Anterior cingulate cortex (tissue), 58 donors: ENCODE data around the gene TRIOBP.

ENCODE experiments used
- DNase-seq, 58 donors: peaks; one replicate each; lab custom pipeline; 2025; lab: John Stamatoyannopoulos, UW

The TRIOBP gene

DNA sequence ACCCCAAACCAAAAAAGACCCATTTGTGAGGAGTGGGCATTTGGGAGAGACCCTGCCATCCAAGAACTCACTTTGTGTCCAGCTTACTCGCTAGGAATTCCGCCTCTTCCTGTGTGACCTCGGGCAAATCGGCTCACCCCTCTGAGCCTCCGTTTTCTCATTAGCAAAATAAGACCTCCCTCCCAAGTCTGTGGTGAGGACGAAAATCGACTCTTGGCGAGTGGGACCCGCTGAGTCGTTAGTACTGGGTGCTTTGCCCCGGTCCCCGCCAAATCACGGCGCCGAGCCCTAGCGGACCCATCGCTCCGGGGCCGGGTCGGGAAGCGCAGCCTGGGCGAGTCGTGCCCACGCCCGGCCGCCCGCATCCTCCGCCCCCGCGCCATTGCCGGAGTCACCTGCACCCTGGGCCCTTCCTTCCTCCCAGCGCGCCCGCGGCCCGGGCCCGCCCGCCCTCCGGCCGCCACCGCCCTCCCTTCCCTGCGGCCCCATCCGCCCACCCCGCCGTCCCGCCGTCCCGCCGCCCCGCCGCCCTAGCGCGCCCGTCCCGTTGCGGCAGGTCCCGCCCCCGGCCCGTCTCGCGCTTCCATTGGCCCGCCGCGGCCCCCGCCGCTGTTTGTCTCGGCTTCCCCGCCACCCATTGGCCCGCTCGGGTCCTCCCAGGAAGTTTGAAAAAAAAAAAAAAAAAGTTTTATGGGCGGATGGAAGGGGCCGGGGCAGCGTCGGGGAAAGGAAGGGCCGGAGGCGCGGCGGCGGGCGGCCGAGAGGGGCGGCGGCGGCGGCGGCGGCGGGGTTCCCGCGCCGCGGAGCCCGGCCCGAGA is 48.9 kb downstream of the TRIOBP start:
- DNase-seq = peak in 55 of 58 donors; percentile 16 to 91 (median 75)

DNA sequence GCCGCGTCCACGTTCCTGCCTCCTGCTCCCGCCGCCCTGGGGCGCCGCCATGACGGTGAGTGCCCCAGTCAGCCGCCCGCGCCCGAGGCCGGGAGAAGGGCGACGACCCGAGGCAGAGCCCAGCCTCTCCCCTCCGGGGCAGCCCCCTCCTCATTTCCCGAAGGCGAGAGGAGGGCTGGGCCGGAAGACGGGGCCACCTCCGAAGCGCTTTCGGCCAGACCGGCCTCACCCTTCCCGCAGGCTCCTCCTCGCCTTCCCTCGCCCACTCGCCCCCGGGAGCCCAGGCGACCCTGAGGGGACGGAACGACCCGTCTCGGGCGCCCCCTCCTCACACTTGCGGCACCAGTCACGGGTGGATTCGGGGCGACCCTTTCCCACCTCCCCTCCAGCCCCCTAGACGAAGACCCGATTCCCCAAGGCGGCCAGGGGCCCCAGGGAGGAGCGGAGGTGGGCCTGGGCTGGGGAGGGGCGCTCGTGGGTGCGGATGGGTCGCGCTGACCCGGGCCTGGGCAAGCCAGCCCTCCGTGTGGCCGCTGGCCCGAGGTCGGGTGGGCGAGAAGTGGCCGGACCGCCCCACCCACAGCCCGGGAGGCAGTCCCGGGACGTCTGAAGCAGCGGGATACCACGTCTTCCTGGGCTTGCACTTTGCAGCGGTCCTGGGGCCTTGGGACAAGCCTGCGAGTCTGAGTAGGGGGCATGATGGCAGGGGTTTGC is 49.7 kb downstream of the TRIOBP start:
- peak in 1 of 58 donors; percentile 28 for DNase-seq

DNA sequence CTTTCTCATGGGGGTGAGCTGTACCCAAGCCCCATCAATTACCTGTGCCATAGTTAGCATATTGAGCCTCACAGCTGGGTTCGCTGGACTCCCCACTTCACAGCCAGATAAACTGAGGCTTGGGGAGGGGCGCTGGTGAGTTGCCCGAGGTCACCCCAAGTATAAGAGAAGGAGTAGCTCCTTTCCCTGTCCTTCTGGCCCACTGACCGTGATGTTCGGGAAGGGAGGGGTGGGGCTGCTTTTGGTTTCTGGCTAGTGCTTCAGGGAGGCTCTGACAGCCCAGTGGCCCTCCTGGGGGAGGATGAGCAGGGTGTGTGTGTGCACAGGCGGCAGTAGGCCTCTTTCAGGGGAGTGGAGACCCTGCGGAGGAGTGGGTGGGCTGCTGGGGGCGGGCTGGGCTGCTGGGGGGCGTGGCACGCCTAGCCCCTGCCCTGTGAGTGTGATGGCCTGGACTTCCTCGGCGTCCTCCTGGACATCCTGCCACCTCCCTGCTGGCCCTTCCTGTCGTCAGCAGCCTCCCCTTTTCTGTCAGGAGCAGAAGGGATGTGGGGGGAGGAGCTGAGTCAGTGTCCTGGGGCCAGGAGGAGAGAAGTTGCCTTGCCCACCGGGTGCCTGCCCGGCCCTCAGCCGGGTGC is 50.3 kb downstream of the TRIOBP start:
- DNase-seq = no peak

DNA sequence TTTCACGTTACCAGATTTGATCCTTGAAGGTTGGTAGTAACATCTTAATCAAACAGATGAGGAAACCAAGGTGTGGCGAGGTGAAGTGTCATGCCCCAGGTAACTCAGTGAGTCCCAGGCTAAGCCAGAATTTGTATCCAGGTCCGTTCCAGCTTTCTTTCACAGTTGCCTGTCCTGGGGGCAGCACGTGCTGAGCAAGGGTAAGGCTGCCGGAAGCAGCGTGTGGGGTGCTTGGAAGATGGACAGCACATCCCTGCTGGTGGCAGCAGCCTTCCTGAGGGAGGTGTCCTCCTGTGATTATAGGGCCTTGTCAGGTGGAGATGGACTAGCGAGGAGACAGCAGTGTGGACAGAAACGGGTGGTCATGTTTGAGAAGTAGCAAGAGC is 50.9 kb downstream of the TRIOBP start:
- no peak for DNase-seq

DNA sequence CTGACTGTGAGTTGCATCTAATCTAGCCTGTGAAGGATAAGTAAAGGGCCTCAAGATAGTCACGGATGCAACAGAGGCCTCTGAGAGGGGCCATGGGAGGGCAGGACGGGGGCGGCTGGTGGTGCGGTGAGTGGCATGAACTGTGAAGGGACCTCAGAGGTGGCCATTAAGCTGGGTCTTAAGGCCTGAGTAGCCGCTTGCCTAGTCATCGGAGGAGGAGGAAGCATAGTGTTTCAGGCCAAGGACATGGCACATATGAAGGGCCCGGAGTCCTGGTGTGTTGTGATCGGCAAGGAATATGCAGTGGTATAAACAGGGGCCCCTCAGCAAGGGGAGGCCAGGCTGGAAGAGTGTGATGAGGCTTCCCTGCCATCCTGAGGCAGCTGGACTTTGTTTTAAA is 51.8 kb downstream of the TRIOBP start:
- no peak for DNase-seq

DNA sequence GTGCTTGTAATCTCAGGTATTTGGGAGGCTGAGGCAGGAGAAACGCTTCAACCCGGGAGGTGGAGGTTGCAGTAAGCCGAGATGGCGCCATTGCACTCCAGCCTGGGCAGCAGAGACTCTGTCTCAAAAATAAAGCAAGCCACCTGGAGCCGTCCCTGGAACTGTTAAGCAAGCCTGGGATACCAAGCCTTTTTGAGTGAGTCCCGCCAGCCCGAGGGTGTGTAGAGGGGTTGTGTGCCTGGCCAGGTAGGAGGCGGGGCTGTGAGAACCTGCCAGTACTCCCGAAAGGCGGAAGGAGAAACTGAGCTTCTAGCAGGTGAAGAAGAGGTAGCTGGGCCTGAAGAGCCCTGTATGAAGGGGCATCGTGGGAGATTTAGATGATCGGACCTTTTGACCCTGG is 52.4 kb downstream of the TRIOBP start:
- DNase-seq = no peak

DNA sequence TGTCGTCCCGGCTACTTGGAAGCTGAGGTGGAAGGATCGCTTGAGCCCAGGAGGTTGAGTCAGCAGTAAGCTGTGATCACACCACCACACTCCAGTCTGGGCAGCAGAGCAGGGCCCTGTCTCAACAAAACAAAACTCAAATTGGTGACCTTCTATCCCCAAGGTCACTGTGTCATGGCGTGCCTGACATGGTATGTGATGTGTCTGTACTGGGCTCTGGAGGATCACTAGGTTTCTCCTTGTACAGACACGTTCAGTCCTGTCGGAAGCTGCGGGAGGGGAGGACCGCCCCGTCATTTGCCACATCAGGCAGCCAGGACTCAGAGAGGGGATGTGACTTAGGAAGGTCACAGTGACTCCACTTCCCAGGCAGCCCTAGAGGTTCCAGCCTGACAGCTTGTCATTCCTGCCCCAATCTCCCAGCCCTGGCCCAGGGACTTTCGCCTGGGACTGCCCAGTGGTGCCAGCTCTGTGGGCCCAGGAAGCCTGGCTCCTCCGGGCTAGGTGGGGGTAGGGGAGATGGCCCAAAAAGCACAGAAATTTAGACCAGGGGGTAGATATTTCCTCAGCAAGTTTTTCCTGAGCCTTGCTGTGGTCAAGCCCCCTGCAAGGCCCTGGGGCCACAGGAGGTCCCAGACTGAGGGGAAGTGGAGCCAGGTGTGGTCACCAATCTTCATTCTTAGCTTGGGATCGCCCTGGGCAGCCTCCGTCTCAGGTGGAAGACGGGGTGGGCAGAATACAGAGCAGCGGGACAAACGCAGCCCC is 53.2 kb downstream of the TRIOBP start:
- DNase-seq = no peak

DNA sequence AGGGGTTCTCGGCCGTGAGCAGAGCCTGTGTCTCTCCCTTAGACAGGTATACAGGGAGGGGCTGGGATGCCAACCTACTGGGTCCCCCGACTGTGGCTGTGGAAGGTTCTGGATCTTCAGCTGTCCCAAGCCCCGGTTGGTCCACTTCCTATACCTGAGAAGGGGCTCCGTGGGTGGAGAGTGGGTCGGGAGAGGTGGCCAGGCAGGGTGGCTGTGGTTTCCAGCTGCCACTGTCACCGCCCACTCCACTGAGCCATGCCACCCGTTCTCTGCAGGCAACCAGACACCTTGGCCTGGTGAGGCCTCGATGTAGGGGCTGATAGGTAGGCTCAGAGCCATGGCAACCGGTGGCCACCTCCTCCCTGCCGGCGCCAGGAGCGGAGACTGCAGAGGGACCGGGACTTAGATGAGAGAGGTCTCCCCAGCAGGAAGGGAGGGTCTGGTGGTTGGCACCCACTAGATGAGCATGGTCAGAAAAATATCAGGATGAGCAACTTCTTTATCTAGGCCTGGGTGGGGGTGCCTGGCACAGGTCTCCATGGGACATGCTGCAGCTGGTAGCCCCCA is 53.8 kb downstream of the TRIOBP start:
- DNase-seq = no peak

DNA sequence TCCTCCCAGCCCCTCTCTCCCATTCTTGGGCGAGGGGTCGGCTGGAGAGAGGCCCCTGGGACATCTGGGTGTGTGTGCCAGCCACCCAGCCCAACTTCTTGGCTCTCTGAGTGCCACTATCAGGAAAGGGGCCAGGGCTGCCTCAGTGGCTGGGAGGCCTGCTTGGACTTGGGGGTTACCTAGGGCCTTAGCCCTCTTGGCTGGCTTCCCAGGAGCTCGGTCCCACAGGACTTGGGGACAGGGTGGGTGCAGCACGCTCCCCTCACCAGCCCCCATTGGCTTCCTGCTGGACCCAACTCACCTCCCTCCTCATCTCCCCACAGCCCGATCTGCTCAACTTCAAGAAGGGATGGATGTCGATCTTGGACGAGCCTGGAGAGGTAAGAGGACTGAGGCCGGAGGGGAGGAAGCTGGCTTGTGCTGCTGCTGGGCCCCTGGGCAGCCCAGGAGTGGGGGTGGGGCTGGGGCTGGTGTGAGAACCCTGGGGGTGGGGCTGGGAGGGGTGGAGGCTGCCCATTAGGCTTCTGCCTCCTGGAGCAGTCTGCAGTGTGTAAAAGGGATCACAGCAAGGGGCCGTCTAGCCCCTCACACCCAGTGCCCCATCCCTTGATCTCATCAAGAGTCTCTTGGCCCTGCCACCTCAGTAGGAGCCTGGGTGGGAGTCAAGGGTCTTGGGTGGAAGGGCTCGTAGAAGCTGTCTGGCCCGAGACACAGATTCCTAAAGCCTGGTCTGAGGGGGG is 54.8 kb downstream of the TRIOBP start:
- no peak for DNase-seq

DNA sequence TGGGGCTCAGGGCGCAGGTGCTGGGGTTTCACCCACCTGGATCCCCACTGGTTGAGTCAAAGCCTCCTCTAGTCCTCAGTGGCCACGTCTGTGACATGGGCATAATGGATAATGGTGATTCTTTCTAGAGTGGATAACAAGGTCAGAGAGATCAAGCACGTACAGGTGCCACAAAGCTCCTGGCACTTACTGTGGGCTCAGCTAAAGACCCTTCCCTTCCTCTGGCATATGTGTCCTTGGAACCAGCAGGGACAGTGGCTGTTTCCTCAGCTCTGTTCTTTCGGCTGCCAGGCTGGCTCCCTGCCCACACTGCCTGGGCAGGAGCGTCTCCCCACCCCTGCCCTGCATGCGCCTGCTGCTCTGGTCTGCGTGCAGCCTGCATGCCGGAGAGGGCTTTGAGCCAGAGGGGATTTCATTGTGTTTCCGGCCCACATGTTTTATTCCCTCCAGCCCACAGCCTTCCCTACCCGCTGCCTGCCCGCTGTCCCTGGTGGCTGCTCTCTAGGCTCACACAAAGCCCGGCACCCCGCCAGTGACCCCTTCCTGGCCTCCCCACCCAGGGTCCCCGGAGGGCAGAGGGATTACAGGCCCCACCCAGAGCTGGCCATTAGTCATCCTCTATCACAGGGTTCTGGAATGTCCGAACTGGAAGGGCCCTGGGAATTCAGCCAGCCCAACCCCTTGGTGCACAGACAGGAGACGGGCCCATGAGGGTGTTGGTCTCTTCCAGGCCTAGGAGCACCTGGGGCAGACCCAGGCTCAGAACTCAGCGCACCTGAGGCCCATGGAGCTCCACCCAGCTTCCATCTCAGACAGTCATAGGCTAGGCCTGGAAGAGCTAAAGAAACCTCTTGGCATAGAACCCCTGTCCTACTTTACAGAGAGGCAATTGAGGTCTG is 55.6 kb downstream of the TRIOBP start:
- DNase-seq = peak in 43 of 58 donors; percentile 5 to 71 (median 34)

DNA sequence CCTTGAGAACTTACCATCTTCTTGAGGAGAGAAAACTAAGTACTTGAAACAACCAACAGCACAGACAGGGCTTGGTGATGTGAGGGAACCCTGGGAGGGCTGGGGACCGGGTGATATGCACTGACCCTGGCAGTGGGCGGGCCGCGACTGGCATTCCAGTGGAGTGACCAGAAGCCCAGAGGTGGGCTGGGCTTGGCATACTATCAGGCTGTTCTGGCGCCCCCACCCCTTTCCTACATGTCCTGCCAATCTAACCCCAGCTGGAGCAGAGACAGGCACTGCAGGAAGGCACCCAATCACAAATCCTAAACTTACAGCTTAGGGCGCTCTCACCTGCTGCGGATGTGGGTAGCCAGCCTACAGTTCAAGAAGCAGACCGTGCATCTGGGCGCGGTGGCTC is 56.9 kb downstream of the TRIOBP start:
- DNase-seq = no peak

DNA sequence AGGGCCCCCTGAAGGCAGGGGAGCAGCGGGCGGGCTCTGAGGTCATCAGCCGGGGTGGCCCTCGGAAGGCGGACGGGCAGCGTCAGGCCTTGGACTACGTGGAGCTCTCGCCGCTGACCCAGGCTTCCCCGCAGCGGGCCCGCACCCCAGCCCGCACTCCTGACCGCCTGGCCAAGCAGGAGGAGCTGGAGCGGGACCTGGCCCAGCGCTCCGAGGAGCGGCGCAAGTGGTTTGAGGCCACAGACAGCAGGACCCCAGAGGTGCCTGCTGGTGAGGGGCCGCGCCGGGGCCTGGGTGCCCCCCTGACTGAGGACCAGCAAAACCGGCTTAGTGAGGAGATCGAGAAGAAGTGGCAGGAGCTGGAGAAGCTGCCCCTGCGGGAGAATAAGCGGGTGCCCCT is 60.8 kb downstream of the TRIOBP start:
- DNase-seq = no peak

DNA sequence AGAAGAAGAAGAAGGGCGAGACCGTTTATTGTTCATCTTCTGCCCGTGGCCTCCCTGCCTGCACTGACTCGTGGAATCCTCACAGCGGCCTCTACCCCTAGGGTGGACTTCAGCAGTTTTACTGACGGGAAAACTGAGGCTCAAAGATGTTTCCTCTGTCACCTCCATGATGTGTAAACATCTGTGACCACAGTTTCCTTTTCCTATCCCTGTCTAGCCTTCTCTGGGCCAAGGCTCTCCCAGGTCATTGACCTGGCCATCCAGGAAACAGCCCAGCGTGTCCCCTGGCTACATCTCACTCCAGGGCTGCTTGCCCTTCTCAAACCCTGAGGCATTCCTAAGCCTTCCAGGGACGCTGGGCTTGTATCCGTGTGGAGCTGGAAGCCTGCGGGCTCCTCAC is 61.8 kb downstream of the TRIOBP start:
- no peak for DNase-seq

DNA sequence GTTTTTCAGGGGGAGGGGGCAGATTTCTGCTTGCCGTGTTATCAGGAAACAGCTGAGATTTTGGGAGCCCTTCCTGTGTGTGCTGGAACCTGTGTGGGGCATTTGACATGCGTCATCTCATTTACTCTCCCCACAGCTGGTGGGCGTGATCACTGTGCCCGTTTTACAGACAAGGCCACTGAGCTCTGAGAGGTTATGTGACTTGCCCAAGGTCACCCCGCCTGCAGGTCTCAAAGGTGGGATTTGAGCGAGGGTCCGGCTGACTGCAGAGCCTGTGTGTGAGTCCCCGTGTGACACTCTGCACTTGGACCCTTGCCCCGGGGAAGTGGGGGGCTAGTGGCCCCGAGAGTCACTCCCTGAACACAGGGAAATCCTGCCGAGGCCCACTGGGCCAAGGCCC is 62.4 kb downstream of the TRIOBP start:
- no peak for DNase-seq

DNA sequence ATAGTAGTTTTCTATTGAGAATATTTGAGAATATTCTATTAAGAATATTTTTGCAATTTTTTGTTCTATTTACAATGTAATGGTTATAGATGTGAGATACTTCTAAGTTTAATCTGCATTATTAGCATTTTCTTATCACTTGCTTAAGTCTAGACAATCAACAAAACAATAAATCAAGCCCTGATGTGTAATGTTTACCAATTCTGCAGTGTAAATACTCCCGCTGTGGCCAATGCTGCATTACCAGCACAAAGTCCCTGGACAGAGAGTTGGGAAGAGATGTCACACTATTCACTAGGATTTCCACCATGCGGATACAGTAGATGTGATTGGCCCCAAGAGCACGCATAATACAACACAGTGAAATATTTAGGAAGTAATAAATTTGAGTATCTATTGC is 63.3 kb downstream of the TRIOBP start:
- DNase-seq = no peak

DNA sequence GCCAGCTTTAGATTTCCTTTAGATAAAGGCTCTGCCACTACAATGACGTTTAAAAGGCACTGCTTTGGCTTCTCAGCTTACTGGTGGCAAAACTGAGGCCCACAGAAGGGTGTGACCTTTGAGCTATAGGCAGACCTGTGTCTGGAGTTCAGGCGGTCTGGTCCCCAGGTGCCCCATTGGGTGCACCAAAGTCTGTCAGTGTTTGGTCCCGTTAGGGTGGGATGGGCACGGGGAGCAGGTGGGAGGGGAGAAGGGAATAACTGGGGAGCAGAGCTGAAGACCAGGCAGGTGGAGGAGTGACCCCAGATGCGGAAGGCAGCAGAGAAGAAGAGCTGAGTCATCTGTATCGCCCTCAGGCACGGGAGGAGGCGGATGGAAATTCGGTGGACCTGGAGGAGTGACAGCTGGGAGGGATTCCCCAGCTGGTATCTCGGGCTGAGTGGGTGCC is 65.6 kb downstream of the TRIOBP start:
- no peak for DNase-seq

DNA sequence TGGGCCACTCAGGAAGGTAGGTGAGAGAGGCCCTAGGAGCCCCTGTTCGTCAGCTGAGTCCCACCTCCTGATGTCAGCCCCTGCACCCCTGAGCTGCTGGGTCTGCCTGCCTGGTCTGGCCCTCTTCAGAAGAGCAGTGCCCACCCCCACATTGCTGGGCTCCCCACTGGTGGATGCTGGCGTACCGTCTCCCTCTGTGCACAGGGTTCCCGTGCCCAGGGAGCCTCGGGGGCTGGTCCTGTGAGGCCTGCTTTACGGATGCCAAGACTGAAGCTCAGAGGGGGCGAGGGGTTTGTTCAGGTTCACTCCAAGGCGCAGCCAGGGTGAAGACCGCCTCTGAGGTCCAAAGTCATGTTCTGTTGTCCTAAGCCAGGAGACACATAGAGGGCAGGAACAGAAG is 66.2 kb downstream of the TRIOBP start:
- DNase-seq = no peak

DNA sequence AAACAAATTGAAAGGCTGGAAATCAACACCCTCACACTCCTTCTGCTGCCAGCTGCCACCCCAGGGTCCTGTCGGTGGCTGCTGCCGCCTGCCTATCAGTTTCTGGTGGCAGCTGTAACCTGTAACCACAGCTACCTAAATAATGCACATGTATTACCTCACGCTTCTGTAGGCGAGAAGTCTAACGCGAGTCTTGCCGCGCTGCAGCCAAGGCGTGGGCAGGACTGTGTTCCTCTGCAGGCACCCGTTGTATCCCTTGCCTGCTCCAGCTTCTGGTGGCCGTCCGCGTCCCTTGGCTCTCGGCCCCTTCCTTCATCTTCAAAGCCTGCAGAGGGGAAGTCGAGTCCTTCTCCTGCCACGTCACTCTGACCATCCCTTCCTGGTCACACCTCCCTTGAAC is 66.8 kb downstream of the TRIOBP start:
- DNase-seq = no peak

DNA sequence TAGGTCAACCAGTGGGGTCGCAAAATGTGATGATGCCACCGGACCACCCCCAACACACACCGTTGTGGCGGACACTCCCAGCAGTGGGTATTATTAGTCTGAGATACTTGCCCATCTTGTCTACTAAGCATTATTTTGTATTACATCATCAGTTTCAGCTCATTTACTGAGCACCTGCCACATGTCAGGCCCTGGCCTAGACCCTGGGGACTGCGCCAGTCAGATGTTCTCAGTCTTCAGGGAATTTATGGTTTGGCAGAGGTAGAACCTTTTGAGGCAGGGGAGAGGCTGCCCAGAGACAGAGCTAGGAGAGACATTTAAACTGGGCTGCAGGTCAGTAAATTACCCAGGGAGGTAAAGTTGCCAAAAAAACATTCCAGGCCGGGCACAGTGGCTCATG is 67.8 kb downstream of the TRIOBP start:
- DNase-seq = no peak
